Activated naive CD4-positive, alpha-beta T cell treated with anti-CD3 and anti-CD28 coated beads, Interleukin-2, amount 10 ng/mL, durations not matched to agents 5 hours and 36 hours (primary cell): ENCODE measurements around the gene REPS2. TPM values are rescaled to one million over a fixed set of nuclear protein-coding genes. Genes with fewer than 3 reads are reported as not detected.

Experiments
- total RNA-seq, 2 experiments: library from RNA; stranded (reverse); gene quantifications; one replicate each; pipeline ENCODE4 v1.2.3, GENCODE V29; 2021

REPS2 gene
- under 1 TPM in 1 of 2 experiments, not detected in 1; 0.07 TPM for total RNA-seq

GRCh38 chrX:16946361-16946964 lies at the start of gene REPS2:
REPS2 (plus strand) TSS chrX:16946658; CDS start chrX:16946862, 204 bp downstream.

Other genes starting within 250 kb of the REPS2 start
- gene CTPS2, start 234.0 kb upstream of the REPS2 start, total RNA-seq: 1 to 10 TPM; 4.7 to 5.8 TPM
- 10 to 100 TPM; 15.6 to 17.9 TPM for gene SYAP1, start 227.0 kb upstream of the REPS2 start, total RNA-seq
- 10 to 100 TPM; 10.9 to 11.1 TPM for gene TXLNG, start 160.2 kb upstream of the REPS2 start, total RNA-seq
- 100 to 1,000 TPM; 122 to 126 TPM for gene RBBP7, start 76.3 kb upstream of the REPS2 start, total RNA-seq